ENCODE measurements around the gene RHNO1. TPM values are rescaled to one million over a fixed set of nuclear protein-coding genes. Genes with fewer than 3 reads are reported as not detected.

Gene RHNO1, protein sequence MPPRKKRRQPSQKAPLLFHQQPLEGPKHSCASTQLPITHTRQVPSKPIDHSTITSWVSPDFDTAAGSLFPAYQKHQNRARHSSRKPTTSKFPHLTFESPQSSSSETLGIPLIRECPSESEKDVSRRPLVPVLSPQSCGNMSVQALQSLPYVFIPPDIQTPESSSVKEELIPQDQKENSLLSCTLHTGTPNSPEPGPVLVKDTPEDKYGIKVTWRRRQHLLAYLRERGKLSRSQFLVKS
- 21.9 TPM for total RNA-seq

DNA sequence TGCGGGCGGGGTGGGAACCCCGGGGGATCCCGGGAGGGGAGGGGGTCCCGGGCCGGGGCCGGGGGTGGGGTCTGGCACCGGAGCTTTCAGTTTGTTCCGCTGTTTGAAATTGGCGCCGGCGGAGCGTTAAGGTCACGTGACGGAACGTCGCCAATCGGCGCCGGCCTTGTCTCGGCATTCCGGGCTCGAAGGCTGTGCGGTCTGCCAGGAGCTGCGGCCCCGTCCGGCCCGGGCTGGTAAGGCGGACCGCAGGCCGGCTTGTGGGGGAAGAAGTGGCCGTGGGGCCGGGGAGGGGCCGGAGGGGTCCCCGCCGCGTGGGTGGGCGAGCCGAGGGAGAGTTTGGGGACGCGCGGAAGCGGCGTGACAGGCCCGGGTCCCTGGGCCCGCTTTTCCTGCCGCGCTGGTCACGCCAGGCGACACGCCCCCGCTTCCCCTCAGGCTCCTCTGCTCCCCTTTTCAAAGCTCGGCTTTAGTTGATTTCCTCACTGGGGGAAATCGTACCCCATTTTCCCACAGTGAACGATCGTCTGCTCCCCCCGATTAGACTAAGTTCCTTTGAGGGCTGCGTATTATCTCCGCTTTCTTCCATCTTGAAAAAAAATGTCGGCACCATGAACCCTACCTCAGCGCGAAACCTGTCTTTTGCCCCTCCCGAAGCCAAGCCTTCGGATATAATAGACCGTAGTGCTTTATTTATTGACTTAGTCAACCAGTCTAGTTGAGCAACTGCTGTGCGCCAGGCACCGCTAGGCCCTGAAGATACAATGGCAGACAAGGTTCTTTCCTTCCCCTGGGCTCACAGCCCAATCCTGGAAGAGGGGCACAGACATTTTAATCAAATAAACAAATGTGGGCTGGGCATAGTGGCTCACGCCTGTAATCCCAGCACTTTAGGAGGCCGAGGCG is at the start of gene RHNO1, which contains the start of gene FOXM1:
RHNO1 (plus strand) TSS at position 177 of the 906 bp plus-strand sequence. CDS start 8,144 bp downstream, outside the sequence.
FOXM1 (minus strand) TSS at position 128 of the 906 bp plus-strand sequence. CDS start 2,696 bp downstream, outside the sequence.
- peak; percentile 87 for ATAC-seq

DNA sequence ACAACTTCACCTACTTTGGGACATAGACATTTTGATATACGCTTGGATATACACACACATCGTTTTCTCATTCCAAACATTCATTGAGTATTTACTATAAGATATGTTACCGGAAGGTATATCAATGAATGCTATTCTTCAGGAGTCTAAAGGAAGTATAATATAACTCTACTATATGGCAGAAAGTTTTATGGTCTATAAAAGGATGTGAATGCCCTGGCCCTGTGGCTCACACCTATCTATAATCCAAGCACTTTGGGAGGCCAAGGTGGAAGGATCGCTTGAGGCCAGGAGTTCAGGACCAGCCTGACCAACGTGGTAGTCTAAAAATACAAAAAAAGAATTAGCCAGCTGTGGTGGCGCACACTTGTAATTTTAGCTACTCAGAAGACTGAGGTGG is 47.7 kb upstream of the RHNO1 start:
- no peak for ATAC-seq

DNA sequence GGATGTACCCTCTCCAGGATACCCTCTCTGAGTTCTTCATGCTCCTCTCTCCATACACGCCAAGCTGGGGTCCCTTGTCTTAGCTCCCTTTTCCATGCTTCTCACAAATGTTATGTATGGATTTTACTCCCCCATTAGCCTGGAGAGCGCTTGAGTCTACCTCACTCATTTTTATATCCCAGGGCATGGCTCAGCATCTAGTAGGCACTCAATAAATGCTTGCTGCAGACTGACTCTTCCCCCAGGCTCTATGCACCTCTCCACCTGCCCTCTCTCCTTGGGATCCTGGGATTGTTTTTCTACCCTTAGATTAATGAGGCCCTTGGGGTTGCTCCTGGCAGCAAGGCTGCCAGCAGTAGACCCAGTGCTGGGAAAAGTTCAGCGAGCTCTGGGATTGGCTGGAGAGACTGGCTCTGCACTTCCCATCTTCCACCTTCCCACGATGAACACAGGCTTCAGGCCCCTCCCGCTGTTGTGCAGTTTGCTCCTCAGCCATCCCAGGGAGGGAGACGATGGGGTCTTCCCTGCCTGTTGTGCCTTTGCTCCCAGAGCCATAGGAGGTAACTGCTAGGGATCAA is 44.4 kb upstream of the RHNO1 start:
- no peak for ATAC-seq

DNA sequence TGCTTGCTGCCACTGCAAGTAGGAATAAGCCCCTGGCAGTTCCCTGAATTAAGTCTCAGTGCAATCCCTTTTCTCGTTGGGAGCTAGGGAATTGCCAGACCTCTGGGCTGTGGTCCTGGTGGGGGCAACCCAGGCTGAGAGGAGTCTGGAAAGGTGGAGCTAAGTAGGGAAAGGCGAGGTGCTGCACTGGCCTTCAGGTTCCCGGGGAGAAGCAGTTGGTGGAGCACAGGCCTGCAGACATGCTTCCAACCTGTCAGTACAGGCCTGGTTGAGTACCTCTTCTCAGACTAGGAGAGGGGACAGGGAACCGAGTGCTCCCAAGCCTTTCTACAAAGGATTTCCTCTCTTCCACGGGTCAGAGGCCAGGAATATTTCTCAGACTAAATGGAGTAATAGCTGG is 43.7 kb upstream of the RHNO1 start:
- ATAC-seq = no peak

DNA sequence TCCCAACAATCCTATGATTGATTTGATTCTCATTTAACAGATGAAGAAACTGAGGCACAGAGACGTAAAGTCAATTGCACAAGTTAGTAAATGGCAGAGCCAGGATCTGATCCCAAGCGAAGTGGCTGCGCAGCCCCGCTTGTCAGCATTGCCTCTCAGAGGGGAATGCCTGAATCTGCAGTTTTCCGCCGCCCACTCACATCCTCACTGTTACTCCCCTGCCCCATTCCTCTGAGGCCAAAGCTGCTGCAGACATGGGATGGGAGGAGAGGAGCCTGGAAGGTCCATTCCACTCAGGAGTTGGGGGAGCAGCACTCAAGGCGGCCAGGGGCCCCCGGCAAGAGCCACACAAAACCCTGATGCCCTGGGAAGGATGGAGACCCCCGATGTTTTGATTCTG is 43.2 kb upstream of the RHNO1 start:
- no peak for ATAC-seq

DNA sequence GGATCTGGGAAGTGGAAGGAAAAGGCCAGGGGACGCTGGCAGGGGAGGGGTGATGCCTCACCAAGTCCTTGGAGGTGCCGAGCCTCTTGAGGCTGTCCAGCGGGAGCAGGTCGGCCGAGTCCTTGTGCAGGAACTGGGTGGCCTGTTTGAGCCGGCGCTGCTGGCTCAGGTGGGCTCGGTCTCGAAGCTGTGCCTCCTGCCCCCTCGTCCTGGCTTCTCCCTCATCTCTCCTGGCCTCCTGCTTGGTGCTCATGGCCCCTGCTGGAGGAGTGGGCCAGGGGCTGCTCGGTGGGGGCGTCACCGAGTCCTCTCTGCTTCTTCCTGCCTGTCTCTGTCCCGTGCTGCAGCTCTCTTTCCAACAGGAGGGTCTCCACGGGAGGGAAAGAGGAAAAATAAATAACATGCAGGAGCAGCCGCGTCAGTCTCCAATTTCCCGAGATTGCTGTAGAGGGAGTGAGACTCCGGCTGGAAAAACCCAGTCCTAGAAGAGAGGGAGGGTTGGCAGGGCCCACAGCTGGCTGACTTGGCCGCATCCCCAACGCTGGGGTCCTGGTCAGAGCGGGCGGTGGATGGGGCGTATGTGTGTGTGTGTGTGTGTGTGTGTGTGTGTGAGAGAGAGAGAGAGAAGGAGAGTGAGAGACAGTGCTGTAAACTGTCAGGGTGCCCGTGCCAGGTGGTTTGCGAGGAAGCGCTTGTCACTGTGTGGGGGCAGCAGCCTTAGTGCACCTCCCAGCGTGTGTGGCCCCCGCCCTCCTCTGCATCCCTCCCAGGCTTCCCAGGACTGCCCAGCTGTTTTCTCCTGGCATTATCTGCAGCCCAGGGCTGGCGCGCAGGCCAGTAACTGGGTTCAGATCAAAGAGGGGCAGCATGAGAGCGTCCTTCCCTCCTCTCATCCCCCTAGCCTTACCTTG is 42.2 kb upstream of the RHNO1 start, which contains the start of gene NRIP2:
NRIP2 (minus strand) TSS at position 455 of the 911 bp plus-strand sequence; CDS start at position 403, 52 bp downstream.
- ATAC-seq = peak; percentile 7

DNA sequence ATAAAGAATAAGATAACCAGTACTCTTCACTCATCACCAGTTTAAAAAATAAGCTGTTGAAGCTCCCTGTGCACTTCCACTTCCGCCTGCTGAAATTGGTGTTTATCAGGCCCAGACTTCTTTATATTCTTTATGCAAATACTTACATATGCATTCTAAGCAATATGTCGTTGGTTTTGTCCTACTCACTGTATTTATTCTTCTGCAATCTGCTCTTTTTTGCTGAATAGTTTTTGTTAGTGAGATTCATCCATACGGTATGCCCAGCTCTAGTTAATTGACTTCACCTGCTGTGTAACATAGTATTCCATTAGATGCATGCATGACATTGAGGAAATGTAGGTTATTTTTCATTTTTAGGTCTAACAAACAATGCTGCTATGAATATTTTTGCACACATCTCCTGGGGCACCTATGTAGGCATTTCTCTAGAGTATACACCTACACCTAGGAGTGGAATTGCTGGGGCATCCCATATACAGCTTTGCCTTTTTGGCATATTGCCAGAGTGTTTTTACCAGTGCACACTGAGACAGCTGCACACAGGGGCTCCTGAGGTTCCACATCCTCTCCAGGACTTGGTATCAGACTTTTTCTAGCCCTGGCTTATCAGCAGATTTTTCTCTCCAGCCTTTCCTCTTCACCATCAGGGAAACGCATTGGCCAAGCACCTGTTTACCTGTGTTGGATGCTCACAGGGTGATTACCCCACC is 41.2 kb upstream of the RHNO1 start:
- ATAC-seq = peak; percentile 39

DNA sequence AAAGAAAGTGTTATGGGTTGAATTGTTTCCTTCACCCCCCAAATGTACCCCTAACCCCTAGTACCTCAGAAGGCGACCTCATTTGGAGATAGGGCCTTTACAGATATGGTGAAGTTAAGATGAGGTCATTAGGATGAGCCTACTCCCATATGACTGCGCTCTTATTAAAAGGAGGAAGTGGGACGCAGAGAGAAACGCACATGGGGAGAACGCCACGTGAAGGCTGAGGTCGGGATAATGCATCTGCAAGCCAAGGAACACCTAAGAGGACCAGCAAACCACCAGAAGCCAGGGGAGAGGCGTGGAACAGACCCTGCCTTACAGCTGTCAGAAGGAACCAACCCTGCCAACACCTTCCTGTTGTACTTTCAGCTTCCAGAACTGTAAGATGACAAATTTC is 40.4 kb upstream of the RHNO1 start:
- ATAC-seq = no peak

DNA sequence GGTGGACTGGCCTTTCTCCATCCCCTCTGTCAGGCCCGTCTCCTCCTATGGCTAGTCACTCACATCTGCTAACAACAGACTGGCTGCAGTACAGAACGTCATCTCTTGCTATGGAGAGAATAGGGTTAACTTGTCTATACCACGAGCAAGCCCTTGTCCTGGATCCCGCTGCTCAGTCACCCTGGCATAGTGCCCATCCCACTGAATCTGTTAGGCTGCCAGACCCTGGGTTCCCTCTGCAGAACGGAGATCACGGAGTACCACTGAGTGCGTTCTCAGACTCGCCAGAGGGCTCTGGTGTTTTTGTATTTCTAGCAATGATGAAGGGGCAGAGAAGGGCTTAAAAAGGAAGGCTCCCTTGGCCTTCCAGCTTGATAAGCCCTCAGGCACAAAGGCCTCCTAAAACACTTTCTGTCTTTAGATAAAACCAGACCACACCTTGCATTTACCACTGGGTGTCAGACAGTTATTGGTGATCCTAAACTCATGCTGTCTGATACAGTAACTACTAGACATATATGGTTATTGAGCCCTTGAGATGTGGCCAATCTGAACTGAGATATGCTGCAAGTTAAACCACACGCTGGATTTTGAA is 35.9 kb upstream of the RHNO1 start:
- no peak for ATAC-seq

DNA sequence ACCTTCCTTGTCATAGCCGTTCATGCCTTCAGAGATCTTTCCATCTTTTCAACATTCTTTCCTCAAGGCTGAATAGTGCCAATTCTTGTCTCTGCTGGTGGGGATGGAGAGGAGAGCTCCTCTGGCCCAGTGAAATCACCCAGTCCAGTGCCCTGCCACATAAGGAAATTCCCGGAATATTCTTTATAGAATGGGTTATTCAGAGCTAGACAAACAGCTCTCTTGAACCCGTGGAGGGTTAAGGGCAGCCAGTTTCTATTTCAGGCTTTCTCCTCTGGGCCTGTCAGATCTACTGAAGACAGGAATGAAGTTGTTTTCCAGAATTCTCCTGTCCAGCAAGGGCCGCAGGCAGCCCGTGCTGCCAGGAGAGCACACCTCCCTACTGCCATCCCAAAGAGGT is 34.1 kb upstream of the RHNO1 start:
- no peak for ATAC-seq

DNA sequence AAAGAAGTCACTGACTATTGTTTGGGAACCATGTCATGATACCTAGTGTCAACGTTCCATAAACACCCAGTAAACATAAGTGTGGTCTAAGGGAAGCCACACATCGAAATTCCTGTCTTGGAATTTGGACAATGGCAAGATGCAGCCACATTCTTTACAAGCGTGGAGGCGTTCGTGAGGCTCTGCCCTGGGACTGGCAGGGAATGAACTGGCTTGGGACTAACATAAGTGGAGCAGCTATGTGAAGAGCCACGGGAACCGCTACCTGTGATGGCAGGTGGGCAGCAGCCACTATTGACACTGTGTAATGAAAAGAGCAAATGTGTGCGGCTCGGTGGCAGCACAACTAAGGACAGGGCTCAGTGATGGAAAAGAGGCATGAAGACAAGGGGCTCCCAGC is 32.2 kb upstream of the RHNO1 start:
- ATAC-seq = no peak

DNA sequence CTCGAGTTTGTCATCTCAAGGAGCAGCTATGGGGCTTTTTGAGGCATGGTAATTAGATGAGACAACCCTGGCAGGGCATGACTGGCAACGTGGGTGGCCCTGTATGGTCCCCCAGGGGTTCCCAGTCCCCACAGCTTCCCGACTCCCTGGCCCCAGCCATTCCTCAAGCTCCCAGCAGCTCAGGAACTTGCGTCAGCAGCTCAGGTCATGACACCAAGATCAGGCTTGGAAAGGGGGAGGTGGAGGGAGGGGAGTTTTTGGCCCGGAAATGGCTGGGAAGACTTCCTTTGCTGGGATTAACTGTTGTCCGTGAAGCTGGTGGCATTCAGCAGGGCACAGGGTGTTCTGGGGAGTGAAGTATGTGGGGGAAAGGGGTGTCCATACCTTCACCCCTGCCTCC is 31.7 kb upstream of the RHNO1 start:
- ATAC-seq = no peak

DNA sequence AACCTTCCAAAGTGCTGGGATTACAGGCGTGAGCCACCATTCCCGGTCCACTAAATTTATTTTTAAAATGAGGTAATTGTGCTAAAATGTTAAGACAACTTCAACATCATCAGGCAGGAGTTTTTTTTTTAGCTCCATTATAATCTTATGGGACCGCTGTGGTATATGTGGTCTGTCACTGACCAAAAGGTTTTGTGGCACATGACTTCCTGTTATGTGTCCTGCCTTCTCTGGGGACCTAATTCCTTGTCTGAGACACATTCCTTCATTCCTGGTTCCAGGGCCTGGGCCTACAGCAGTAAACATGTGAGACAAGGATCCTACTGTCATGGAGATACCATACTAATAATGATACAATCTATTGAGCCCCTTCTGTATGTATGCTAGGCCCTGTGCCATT is 25.1 kb upstream of the RHNO1 start:
- no peak for ATAC-seq

DNA sequence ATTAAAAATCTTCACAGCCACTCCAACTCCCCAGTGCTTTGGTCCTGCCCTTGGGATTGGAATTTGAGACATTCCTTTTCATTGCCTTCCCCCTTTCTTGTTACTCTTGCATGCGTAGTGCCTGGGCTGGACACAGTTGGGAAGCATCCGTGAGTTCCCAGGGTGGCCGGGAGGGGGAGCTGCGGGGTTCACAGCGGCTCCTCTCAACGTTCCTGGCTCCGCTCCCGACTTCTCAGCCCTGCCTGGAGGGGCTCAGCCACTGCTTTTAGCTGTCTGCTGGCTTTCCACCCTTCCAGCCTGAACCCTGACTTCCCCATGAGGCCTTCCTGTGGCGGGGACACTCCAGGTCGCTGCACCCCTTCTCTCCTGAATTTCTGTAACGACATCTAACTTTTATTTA is 23.4 kb upstream of the RHNO1 start:
- ATAC-seq = peak; percentile 75

DNA sequence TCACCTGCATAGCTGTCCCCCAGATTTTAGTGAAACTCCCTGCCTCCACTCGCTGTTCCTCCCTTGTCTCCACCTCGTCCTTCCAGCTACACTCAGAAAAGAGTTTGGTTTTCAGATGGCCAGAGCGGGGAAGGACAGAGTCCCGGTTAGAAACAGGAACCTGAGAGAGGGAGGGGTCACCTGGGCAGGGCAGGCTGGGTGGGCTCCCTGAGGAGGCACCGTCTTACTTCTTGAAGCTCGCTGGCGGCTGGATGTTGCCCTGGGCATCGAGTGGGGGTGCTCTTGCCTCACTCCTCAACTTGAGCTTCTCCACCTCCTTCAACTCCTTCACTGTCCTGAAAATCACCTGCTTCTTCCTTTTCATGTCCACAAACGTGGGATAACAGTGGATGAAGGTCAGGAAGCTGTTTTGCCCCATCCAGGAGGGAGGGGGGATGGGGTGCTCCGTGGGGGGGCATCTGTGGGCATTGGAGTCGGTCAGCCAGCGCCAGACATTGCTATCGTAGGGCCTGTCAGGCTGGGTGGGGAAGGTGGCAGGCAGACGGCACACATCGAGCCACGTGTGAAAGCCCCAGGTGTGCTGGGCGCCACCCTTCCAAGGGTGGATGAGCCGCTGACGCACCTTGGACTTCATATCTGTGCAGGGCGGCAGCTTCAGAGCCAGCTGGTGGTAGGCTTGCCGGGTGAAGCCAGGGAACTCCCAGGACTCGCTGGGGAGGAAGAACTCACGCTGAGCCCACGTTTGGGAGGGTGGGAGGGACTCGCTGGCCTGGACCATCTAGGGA is 22.2 kb upstream of the RHNO1 start:
- no peak for ATAC-seq

DNA sequence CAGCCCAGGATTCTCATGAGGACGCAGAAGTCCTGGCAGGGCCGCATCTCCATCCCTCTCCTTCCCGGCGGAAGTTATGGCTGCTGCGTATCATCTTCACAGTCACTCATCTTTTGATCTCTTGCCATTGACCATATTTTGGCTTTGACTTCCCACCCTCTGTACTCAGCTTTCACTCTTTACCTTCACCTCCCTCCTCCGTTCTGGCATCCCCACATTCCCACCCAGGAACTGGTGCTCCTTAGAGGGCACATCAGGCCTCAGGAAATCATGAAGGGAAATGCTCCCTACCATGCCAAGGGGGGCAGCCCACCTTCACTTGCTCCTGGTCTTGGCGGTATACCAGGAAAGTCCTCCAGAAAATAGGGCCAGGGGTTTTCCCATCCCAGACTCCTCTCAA is 21.5 kb upstream of the RHNO1 start:
- no peak for ATAC-seq

DNA sequence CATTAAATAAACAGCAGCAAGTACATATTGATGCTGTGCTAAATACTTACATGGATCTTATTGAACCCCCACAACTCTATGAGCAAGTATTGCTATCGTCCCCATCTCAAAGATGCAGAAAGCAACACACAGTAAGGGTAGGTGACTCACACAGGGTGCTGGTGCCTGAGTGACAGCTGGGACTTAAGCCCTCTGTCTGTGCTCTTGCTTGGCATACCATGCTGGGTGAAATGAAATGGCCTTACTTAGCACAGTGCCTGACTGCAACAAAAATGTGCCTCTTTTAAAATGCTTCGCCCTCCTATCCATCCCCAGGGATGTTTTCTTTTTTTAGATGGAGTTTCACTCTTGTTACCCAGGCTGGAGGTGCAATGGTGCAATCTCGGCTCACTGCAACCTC is 21.0 kb upstream of the RHNO1 start:
- peak; percentile 24 for ATAC-seq

DNA sequence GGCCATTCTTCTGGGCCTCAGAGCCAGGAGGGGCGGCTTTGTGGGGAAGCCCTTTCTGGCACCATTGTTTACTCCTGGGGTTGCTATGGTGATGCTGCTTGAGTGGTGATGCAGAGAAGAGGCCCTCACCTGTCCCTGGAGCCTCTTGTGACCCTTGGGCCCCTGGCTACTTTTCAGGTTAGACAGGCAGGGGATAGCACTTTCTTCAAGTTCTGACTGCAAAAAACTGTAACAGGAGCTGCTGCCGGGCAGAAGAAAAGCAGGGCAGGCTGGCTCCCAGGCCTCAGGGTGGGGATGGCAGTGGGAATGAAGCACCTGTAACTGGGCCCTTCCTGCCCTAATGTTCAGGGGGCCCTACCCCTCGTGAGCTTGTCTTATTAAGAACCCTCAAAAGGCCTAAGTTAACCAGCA is 20.0 kb upstream of the RHNO1 start, which contains the start of gene TEX52:
TEX52 (minus strand) TSS at position 19 of the 411 bp plus-strand sequence; CDS start at position 6, 13 bp downstream.
- no peak for ATAC-seq

DNA sequence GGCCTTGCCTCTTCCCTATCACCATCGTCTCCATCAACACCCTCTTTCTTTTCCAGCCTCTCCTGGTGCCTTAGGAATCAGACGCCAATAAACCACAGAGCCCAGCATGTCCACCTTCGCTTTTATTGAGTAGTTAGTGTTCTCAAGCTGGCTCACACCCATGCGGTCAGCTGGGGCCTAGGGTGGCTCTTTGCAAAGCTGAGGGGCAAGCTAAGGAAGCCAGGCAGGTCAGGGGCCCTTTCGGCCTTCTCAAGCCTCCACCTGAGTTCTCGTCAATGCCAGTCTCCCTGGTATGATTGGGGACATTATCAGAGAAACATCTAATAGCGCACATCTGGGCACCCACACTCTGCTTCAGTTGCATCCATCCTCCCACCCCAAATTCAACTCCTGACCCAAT is 19.4 kb upstream of the RHNO1 start:
- no peak for ATAC-seq

DNA sequence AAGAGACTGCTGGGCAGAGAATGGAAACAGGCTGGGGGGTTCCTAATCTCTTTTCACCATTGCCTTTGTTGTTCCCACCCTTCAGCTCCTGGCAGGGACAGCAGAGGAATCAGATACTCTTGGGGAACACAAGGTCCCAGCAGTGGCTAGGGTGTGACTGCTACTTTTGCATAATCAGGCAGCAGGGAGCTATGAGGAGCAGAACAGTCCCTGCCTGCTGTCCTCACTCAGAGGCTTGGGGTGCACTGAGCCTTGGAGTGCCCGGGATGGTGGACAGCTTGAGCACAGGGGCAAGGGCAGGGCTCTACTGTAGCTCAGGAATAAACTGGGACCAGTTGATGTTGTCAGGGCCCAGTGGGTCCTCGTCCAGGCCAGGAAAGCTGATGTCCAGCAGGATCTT is 18.7 kb upstream of the RHNO1 start:
- ATAC-seq = no peak

All from esophagus mucosa (tissue), 1 donor.